ENCODE measurements around the gene ARRB2.
A peak's percentile ranks its signal among the peaks of the same experiment; 100 is the strongest.

The ARRB2 gene

GRCh38 chr17:4725646-4726310 is 15.3 kb downstream of the ARRB2 start:
- DNase-seq (ENCODE audit: low read depth in 2 of 2) = no peak

GRCh38 chr17:4728124-4728523 is 17.7 kb downstream of the ARRB2 start:
- DNase-seq (ENCODE audit: low read depth in 2 of 2) = no peak

DNA sequence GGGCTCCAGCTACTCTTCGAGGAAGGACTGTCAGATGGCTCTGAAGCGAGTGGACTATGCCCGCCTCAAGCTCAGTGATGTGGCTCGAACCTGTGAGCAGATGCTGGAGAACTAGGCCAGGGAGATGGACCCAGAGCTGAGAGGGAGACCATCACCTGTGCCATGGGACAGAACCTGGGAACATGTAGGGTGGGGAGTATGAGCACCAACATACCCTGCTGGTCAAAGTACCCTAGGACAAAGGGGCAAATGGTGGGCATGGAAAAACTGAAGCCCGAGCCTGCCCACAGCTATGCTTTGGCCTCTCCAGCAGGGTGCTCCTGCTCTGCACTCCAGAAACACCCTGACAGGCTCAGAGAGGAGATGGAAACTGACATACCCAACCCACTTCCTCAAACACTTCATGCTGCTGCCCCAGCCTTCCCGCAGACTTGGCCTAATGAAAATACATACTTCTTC is 22.7 kb downstream of the ARRB2 start:
- no peak for DNase-seq (ENCODE audit: low read depth in 2 of 2)

GRCh38 chr17:4734857-4735475 is 24.5 kb downstream of the ARRB2 start:
- no peak for DNase-seq (ENCODE audit: low read depth in 2 of 2)

DNA sequence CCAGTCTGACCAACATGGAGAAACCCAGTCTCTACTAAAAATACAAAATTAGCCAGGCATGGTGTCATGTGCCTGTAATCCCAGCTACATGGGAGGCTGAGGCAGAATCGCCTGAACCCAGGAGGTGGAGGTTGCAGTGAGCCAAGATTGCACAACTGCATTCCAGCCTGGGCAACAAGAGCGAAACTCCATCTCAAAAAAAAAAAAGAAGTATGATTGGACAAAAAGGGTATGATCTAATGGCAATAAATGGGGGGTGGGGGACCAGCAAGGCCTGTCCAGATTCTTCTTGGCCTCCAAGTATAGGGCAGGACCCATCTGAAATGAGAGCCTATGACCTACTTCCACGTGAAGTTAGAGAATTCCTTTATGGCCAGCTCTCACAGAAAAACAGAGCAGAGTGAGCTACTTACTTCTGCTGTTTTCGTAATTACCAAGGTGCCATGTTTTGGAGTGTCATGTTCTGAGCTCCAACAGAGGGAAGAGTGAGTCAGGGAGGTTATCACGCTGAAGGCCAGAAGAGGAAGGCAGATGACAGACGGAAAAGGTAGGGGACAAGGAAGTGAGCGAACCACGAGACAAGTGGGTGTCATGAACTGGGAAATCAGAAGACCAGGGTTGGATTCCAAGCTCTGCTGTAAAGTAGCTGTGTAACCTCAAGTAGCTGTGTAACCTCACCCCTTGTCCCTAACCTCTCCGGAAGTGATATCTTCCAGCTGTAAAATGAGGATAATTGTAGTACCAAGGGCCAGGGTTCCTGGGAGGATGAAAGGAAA is 25.6 kb downstream of the ARRB2 start:
- no peak for DNase-seq (ENCODE audit: low read depth in 2 of 2)

- no peak for DNase-seq (ENCODE audit: low read depth in 2 of 2)
These were observed 28.0 kb downstream of the ARRB2 start for GRCh38 chr17:4738136-4739121.

DNA sequence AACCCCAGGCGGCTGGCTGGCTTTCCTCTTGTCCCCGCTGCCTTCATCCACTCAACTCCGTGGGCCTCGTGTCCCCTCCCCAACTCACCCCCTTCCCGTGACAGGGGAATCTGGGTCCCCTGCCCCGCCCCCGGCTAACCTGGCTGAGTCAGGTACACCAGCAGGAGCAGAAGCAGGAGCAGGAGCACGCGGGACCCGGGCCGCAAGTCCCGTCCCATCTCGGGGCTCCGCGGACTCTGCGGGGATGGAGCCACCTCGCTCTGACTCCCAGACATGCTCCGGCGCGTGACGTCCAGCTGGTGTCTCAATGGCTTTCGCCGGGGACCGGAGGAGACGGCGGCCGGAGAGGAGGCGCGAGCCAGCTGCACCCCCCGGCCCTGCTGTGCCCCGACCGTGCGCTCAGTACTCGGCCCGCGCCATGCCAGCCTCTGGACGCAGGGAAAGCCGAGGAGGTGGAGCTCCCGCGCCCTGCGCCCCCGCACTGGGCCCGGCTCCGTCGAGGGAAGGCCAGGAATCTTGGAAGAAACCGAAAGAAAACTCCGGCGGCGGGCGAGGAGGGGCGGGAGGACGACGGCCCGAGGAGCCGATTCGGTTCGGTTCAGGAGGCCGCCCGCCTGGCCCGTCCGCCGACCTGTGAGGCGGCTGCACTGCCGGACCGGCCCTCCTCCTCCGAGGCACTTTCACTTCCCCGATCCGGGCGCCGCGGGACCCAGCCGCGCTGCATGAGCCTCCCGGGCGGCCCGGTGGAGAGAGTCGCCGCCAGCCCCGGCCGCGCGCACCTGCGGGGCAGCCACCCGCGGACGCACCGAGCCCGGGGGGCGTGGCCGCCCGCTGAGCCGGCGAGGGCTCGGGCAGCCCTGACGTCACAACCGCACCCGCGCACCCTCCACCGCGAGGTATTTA is 28.9 kb downstream of the ARRB2 start, which contains the start of the genes CXCL16 and ZMYND15:
Gene CXCL16 (minus strand): TSS at position 807 of the 903 bp plus-strand sequence. CDS start 589 bp downstream, at position 218.
Gene ZMYND15 (plus strand): TSS at position 712 of the 903 bp plus-strand sequence. CDS start 716 bp downstream, outside the sequence.
- DNase-seq (ENCODE audit: low read depth in 2 of 2) = peak in 1 of 2 donors; percentile 33

- DNase-seq (ENCODE audit: low read depth in 2 of 2) = no peak
These were observed 29.6 kb downstream of the ARRB2 start for GRCh38 chr17:4740025-4740351.

- DNase-seq (ENCODE audit: low read depth in 2 of 2) = no peak
These were observed 30.2 kb downstream of the ARRB2 start for GRCh38 chr17:4740584-4740983.

GRCh38 chr17:4741544-4741943 is 31.1 kb downstream of the ARRB2 start:
- no peak for DNase-seq (ENCODE audit: low read depth in 2 of 2)

DNA sequence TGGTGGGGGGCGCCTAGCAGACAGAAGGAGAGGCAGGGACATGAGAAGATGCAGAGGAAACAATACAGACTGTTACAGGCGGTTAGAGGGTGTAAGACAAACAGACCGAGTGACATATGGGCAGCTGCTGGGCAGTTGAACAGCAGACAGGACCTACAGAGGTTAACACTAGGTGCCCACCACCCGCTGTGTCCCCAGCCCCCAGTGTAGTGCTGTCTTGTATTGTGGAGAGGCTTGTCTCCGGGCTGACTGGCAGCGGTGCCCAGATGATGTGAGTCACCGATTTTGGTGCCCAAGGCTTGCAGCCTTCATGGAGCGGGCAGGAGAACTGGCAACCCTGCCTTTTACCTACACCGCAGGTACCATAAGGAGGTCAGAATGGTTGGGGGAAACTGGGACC is 31.7 kb downstream of the ARRB2 start:
- no peak for DNase-seq (ENCODE audit: low read depth in 2 of 2)

DNA sequence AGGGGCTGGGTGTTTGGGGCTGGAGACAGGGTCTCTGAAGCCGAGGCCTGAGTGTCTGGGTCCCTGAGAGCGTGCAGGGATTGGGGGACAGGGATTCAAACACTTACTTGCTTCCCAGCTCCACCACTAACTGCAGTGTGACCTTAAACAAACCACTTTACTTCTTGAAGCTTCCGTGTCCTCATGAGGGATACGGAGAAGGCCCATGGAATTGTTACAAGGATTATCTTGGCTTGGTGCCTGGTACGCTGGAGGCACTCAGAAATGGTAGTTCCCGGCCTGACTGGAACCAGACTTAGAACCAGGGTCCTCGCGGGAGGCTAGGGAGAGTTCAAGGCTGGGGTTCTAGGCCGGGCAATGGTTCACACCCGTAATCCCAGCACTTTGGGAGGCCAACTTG is 32.2 kb downstream of the ARRB2 start:
- DNase-seq (ENCODE audit: low read depth in 2 of 2) = no peak

DNA sequence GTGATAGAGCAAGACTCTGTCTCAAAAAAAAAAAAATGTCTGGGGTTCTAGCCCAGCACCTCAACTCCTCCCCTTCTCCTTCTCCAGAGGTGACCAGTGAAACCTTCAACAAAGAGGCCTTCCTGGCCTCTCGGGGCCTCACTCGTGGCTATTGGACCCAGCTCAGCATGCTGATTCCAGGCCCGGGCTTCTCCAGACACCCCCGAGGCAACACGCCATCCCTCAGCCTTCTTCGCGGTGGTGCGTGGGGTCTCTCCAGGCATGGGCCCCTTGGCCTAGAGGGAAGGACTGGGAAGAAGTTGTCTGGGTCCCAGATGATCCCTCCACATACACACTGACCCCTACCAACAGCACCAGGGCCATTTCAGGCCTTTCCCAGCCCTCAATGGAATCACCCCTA is 32.8 kb downstream of the ARRB2 start:
- DNase-seq (ENCODE audit: low read depth in 2 of 2) = no peak

DNA sequence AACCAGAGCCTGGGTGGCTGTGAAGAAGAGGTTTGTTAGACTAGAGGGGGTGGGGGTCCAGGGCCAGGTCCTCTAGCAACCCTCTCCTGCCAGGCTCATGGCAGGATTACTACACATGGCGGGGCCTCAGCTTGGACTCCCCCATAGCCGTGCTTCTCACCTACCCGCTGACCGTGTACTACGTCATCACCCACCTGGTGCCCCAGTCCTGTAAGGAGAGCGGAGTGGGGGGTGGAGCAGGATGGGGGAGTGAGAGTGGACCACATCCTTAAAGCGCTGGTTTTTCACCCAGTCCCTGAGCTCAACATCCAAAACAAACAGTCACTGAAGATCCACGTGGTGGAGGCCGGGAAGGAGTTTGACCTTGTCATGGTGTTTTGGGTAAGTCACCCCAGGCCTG is 33.5 kb downstream of the ARRB2 start:
- no peak for DNase-seq (ENCODE audit: low read depth in 2 of 2)

DNA sequence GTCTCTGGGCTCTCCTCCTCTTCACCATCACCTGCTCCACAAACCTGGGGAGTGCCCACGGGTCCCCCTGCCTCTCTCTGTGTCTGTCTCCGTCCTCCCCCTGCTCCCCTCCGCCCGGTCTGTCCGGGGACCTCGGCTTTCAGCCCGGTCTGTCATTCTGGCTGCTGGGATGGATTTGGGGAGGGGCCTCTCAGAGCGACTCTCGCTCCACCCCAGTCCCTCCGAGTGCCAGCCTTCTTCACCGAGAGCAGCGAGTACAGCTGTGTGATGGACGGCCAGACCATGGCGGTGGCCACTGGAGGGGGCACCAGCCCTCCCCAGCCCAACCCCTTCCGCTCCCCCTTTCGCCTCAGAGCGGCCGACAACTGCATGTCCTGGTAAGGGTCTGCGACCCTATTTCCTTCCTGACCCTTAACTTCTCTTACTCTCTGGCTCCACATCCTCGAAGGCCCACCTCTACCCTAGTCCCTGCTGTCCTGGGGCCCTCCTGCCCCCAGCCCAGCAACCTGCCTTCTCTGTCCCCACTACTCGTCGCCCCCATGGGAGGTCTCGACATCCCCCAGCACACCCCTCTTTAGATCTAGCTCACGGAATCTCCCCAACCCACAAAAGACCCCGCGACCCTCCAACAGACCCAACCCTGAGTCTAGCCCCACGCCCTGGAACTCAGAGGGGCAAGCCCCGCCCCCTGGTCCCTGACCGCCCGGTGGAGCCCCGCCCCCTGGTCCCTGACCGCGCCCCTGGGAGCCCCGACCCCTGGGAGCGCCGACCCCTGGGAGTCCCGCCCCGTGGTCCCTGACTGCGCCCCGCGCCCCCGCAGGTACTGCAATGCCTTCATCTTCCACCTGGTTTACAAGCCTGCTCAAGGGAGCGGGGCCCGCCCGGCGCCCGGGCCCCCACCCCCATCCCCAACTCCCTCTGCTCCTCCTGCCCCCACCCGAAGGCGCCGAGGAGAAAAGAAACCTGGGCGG is 34.9 kb downstream of the ARRB2 start:
- DNase-seq (ENCODE audit: low read depth in 2 of 2) = no peak

DNA sequence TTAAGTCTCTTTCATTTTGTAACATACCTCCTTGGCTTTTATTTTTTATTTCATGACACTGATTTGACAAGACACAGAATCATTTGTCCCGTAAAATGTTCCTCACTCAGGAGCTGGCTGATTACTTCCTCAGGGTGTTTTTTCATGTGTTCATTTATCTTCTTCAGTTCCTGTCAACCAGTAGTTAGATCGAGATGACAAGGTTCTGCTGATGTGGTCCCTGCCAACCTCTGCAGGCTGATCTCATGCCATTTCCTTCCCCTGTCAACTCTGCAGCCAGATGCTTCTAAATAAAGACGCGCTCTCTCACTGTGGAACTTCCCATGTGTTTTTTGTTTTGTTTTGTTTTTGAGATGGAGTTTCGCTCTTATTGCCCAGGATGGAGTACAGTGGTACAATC is 37.4 kb downstream of the ARRB2 start:
- no peak for DNase-seq (ENCODE audit: low read depth in 2 of 2)

- DNase-seq (ENCODE audit: low read depth in 2 of 2) = no peak
These were observed 38.3 kb downstream of the ARRB2 start for GRCh38 chr17:4748686-4749085.

GRCh38 chr17:4750606-4751005 is 40.2 kb downstream of the ARRB2 start:
- no peak for DNase-seq (ENCODE audit: low read depth in 2 of 2)

- no peak for DNase-seq (ENCODE audit: low read depth in 2 of 2)
These were observed 41.5 kb downstream of the ARRB2 start for GRCh38 chr17:4751932-4752331.
